KMS-11 (cell line): ENCODE data around the gene TMEM234.

Source experiments
- H2AFZ ChIP-seq: fragments of 200-600 bp; sonication (generic); 2 replicates; pipeline ENCODE4 v1.6.1; 2016; ENCODE audit warnings: antibody characterized with exemption, mixed run types, low read depth
- H3K27ac ChIP-seq: fragments of 200-600 bp; sonication (generic); 2 replicates; pipeline ENCODE4 v1.6.1; 2016; ENCODE audit warnings: mild to moderate bottlenecking, mixed run types
- H3K27me3 ChIP-seq: fragments of 200-600 bp; sonication (generic); 2 replicates; pipeline ENCODE4 v1.6.1; 2017; ENCODE audit warnings: mild to moderate bottlenecking, low read depth, mixed run types, moderate library complexity; ENCODE audit not compliant: insufficient read depth
- H3K36me3 ChIP-seq: fragments of 200-600 bp; sonication (generic); 2 replicates; pipeline ENCODE4 v1.6.1; 2017; ENCODE audit warnings: mild to moderate bottlenecking, mixed run types; ENCODE audit not compliant: insufficient read depth
- H3K4me1 ChIP-seq: fragments of 200-600 bp; sonication (generic); 2 replicates; pipeline ENCODE4 v1.6.1; 2016; ENCODE audit warnings: mild to moderate bottlenecking, low read depth, mixed run types; ENCODE audit not compliant: poor library complexity, severe bottlenecking
- H3K4me2 ChIP-seq: fragments of 200-600 bp; sonication (generic); 2 replicates; pipeline ENCODE4 v1.7.0; 2016; ENCODE audit warnings: mild to moderate bottlenecking, mixed run types
- H3K4me3 ChIP-seq: fragments of 200-600 bp; sonication (generic); IDR thresholded peaks from 2 replicates; pipeline ENCODE4 v1.6.1; 2017; ENCODE audit warnings: low read depth, low read length, mixed read lengths; ENCODE audit not compliant: insufficient read depth
- H3K79me2 ChIP-seq: fragments of 200-600 bp; sonication (generic); 2 replicates; pipeline ENCODE4 v1.6.1; 2016; ENCODE audit warnings: low read depth, mixed run types; ENCODE audit not compliant: insufficient read depth
- H3K9ac ChIP-seq: fragments of 200-600 bp; sonication (generic); 2 replicates; pipeline ENCODE4 v1.6.1; 2016; ENCODE audit warnings: mild to moderate bottlenecking, mixed run types
- H4K20me1 ChIP-seq: fragments of 200-600 bp; sonication (generic); 2 replicates; pipeline ENCODE4 v1.6.1; 2016; ENCODE audit warnings: mild to moderate bottlenecking, mixed run types; ENCODE audit not compliant: insufficient read depth
- CTCF ChIP-seq: fragments of 200-600 bp; sonication (generic); conservative IDR thresholded peaks from 2 replicates; pipeline ENCODE4 v1.6.1; 2017; ENCODE audit warnings: low read depth, mild to moderate bottlenecking, antibody characterized with exemption, low read length, moderate library complexity, mixed read lengths

TMEM234 gene

GRCh38 chr1:32250893-32251716 lies 29.0 kb upstream of the TMEM234 start, which contains the start of gene LCK:
Gene LCK, plus strand, starts transcription at chr1:32251265. Its CDS starts 23,065 bp downstream, at chr1:32274330.
- Histone ChIP-seq H3K4me2 (no peak within 1 kb of the TSS), H3K79me2 (no peaks in the 10 kb centered on the region), H3K9ac (no peak within 1 kb of the TSS), H3K27ac (peak within 1 kb of the TSS; percentile 26; the same call in 1 of the 2 replicates), H4K20me1 (no peaks in the 10 kb centered on the region), H3K4me3 (no peak within 1 kb of the TSS), H3K36me3 (no peaks in the 10 kb centered on the region), H3K4me1 (peaks cover 17% of the 10 kb centered on the region), H3K27me3 (no peaks in the 10 kb centered on the region), H2AFZ (peak within 1 kb of the TSS; percentile 23)
- no peak for TF ChIP-seq CTCF

DNA sequence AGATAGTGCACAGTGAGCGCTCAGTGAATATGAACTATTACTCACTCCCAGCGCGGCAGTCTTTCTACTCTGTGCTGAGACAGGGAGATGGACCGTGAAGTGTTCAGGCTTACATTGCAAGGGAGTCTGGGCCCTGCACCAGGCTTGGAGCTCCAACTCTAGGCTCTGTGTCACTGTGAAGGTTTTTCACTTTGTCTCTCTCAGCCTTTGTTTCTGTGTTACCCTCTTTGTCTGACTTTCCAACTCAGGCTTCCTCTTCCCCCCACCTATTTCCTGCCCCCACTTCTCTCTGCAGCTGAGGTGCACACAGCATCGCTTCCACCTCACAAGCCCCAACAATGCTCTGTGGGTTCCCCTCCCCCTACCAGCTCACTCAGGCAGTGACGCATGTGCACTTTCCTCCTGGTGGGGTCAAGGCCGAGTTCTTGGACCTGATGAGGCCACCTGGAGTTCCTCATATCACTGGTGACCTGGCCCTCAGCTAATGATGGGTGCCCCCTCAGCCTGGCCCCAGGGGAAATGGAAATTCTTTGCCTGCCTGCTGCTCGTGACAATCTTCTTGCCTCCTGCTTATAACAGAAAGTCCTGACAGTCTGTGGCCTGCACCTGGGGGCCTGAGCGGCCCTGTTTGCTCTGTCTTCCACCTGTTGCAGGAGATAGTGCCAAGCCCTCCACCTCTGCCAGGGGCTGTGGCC lies 27.8 kb upstream of the TMEM234 start:
- Histone ChIP-seq H3K4me3 (no peak overlapping the region), H3K27ac (peak overlapping the region; percentile 26; the same call in 1 of the 2 replicates)

GRCh38 chr1:32247983-32248889 lies 26.1 kb upstream of the TMEM234 start:
- H2AFZ ChIP-seq, result peak overlapping the region; percentile 30; the same call in 1 of the 2 replicates
- no peak overlapping the region for H3K4me3 ChIP-seq
- no peaks in the 10 kb centered on the region for H4K20me1 ChIP-seq
- peak; percentile 74 for TF ChIP-seq CTCF
- H3K4me2 ChIP-seq, result peak overlapping the region; percentile 9; the same call in 1 of the 2 replicates
- no peaks in the 10 kb centered on the region for H3K36me3 ChIP-seq
- no peaks in the 10 kb centered on the region for H3K79me2 ChIP-seq
- H3K4me1 ChIP-seq, result peaks cover 17% of the 10 kb centered on the region
- no peak overlapping the region for H3K27ac ChIP-seq
- H3K9ac ChIP-seq, result no peak overlapping the region
- no peaks in the 10 kb centered on the region for H3K27me3 ChIP-seq

More for the DNA sequence above, 27.8 kb upstream of the TMEM234 start:
- Histone ChIP-seq H3K9ac (no peak overlapping the region), H2AFZ (peak overlapping the region; percentile 23), H4K20me1 (no peaks in the 10 kb centered on the region), H3K4me1 (peaks cover 17% of the 10 kb centered on the region), H3K4me2 (no peak overlapping the region), H3K36me3 (no peaks in the 10 kb centered on the region), H3K79me2 (no peaks in the 10 kb centered on the region), H3K27me3 (no peaks in the 10 kb centered on the region)
- TF ChIP-seq CTCF, result no peak

- Histone ChIP-seq H3K9ac (no peak overlapping the region), H3K4me2 (no peak overlapping the region), H3K4me1 (peaks cover 17% of the 10 kb centered on the region), H3K27me3 (no peaks in the 10 kb centered on the region), H3K79me2 (no peaks in the 10 kb centered on the region), H3K4me3 (no peak overlapping the region), H3K27ac (no peak overlapping the region), H4K20me1 (no peaks in the 10 kb centered on the region), H2AFZ (0 out of 2 replicates have a peak overlapping the region, but pooled peaks have one; percentile 30), H3K36me3 (no peaks in the 10 kb centered on the region)
- TF ChIP-seq CTCF, result no peak
These were observed 25.3 kb upstream of the TMEM234 start for GRCh38 chr1:32247452-32247851.
